ENCODE results near the gene FBXO24. TPM values are rescaled to one million over a fixed set of nuclear protein-coding genes. Genes with fewer than 3 reads are reported as not detected.

Gene FBXO24
- total RNA-seq, 1 donor from 2014 or later, result 0.49 TPM

GRCh38 chr7:100565133-100565571 lies 21.0 kb upstream of the FBXO24 start:
- Mint-ChIP-seq H3K4me3 (ENCODE audit: unreplicated experiment) (no peak overlapping the region), H3K36me3 (ENCODE audit: unreplicated experiment) (no peaks in the 10 kb centered on the region), H3K4me1 (ENCODE audit: low read depth, unreplicated experiment) (peaks cover 2% of the 10 kb centered on the region), H3K9me3 (ENCODE audit: unreplicated experiment) (peaks cover 2% of the 10 kb centered on the region), H3K27me3 (ENCODE audit: unreplicated experiment) (peaks cover 12% of the 10 kb centered on the region), H3K27ac (ENCODE audit: unreplicated experiment) (no peak overlapping the region)
- TF ChIP-seq, protein P1, sequence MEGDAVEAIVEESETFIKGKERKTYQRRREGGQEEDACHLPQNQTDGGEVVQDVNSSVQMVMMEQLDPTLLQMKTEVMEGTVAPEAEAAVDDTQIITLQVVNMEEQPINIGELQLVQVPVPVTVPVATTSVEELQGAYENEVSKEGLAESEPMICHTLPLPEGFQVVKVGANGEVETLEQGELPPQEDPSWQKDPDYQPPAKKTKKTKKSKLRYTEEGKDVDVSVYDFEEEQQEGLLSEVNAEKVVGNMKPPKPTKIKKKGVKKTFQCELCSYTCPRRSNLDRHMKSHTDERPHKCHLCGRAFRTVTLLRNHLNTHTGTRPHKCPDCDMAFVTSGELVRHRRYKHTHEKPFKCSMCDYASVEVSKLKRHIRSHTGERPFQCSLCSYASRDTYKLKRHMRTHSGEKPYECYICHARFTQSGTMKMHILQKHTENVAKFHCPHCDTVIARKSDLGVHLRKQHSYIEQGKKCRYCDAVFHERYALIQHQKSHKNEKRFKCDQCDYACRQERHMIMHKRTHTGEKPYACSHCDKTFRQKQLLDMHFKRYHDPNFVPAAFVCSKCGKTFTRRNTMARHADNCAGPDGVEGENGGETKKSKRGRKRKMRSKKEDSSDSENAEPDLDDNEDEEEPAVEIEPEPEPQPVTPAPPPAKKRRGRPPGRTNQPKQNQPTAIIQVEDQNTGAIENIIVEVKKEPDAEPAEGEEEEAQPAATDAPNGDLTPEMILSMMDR (IDR thresholded peaks at IDR 0.05; ENCODE audit: partially characterized antibody, unreplicated experiment), result no peak
- no peak for DNase-seq

DNA sequence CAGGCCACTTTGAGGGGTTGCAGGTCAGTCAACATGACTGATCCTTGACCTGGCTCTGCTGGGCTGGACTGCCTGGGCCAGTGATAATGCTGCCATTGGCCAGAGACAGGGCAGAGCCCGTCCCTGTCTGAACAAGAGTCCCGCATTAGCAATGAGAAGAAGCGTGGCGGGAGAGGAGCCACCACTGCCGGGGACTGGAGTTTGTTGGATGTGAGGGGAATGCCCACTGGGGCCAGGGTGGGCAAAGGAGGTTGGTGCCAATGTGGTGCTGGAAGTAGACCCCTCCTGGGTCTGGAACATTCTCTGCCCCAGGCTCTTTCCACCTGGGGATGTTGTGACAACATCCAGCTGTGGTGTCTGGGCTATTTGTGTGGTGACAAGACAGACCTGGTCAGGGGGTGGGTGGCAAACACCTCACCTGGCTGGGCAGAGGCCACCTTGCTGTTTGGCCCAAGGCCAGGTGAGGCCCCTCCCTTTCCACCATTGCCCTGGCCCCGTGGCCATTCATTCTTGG lies 20.1 kb upstream of the FBXO24 start:
- DNase-seq, result no peak
- Mint-ChIP-seq H3K9me3 (ENCODE audit: unreplicated experiment) (peaks cover 2% of the 10 kb centered on the region), H3K4me1 (ENCODE audit: low read depth, unreplicated experiment) (peaks cover 2% of the 10 kb centered on the region), H3K4me3 (ENCODE audit: unreplicated experiment) (no peak overlapping the region), H3K27ac (ENCODE audit: unreplicated experiment) (no peak overlapping the region), H3K36me3 (ENCODE audit: unreplicated experiment) (no peaks in the 10 kb centered on the region), H3K27me3 (ENCODE audit: unreplicated experiment) (peaks cover 12% of the 10 kb centered on the region)
- TF ChIP-seq, protein P1 (IDR thresholded peaks at IDR 0.05; ENCODE audit: partially characterized antibody, unreplicated experiment), result no peak

GRCh38 chr7:100567031-100567730 lies 18.9 kb upstream of the FBXO24 start:
- H3K36me3 Mint-ChIP-seq (ENCODE audit: unreplicated experiment), result no peaks in the 10 kb centered on the region
- H3K9me3 Mint-ChIP-seq (ENCODE audit: unreplicated experiment), result peaks cover 2% of the 10 kb centered on the region
- peaks cover 4% of the 10 kb centered on the region for H3K4me1 Mint-ChIP-seq (ENCODE audit: low read depth, unreplicated experiment)
- H3K4me3 Mint-ChIP-seq (ENCODE audit: unreplicated experiment), result no peak overlapping the region
- H3K27me3 Mint-ChIP-seq (ENCODE audit: unreplicated experiment), result peaks cover 17% of the 10 kb centered on the region
- no peak overlapping the region for H3K27ac Mint-ChIP-seq (ENCODE audit: unreplicated experiment)
- DNase-seq, result no peak
- TF ChIP-seq, protein P1 (IDR thresholded peaks at IDR 0.05; ENCODE audit: partially characterized antibody, unreplicated experiment), result no peak

DNA sequence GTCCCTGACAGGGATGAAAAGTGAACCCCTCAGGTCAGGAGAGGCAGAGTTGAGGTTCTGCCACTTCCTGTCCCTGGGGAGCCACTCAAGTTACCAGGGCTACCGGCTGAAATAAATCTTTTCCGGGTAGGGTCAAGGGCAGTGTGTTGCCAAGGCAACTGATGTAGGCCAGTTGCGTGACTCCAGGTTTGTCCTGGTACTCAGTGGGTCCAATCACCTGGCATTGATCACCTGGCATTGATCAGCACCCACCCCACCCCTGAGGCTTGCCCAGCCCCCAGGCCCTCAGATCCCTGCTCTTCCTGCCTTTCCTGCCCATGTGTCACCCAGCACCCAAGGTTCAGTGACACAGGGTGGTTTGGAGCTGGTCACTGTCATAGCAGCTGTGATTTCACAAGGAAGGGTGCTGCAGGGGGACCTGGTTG lies 18.4 kb upstream of the FBXO24 start:
- Mint-ChIP-seq H3K9me3 (ENCODE audit: unreplicated experiment) (peaks cover 2% of the 10 kb centered on the region), H3K4me1 (ENCODE audit: low read depth, unreplicated experiment) (peaks cover 4% of the 10 kb centered on the region), H3K4me3 (ENCODE audit: unreplicated experiment) (no peak overlapping the region), H3K36me3 (ENCODE audit: unreplicated experiment) (no peaks in the 10 kb centered on the region), H3K27me3 (ENCODE audit: unreplicated experiment) (peaks cover 17% of the 10 kb centered on the region), H3K27ac (ENCODE audit: unreplicated experiment) (no peak overlapping the region)
- TF ChIP-seq, protein P1 (IDR thresholded peaks at IDR 0.05; ENCODE audit: partially characterized antibody, unreplicated experiment), result no peak
- no peak for DNase-seq

Measured in glutamatergic neuron (in vitro differentiated cells).